ENCODE measurements around the gene LPXN.

DNA sequence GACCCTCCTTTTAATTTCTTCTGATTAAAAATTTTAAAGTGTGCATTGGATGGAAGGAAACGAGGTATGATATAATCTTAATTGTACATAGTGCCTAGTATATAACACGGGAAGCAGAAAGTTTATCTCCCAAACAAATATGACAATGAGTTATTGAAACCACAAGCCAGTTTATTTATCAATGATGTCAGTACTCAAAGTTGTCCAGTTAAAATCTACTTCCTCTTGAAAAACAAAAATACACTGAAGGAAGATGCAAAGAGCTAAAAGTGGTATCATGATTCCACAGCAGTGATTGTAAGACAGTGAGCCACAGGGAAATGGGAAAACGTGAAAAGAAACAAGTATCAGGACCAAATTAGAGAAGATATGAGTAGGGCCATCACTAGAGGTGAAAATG lies 48.9 kb downstream of the LPXN start:
- TF ChIP-seq, protein P1, sequence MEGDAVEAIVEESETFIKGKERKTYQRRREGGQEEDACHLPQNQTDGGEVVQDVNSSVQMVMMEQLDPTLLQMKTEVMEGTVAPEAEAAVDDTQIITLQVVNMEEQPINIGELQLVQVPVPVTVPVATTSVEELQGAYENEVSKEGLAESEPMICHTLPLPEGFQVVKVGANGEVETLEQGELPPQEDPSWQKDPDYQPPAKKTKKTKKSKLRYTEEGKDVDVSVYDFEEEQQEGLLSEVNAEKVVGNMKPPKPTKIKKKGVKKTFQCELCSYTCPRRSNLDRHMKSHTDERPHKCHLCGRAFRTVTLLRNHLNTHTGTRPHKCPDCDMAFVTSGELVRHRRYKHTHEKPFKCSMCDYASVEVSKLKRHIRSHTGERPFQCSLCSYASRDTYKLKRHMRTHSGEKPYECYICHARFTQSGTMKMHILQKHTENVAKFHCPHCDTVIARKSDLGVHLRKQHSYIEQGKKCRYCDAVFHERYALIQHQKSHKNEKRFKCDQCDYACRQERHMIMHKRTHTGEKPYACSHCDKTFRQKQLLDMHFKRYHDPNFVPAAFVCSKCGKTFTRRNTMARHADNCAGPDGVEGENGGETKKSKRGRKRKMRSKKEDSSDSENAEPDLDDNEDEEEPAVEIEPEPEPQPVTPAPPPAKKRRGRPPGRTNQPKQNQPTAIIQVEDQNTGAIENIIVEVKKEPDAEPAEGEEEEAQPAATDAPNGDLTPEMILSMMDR (IDR thresholded peaks at IDR 0.05): no peak
- no peak for TF ChIP-seq POLR2A (IDR thresholded peaks at IDR 0.05)

All from gastroesophageal sphincter (tissue), 3 donors.